ENCODE measurements around the gene PHF21A. TPM values are rescaled to one million over a fixed set of nuclear protein-coding genes. Genes with fewer than 3 reads are reported as not detected.

The PHF21A gene
- 10 to 100 TPM; 13.4 to 20.3 (median 17.6) TPM for total RNA-seq

GRCh38 chr11:46121301-46121723 lies at the start of gene PHF21A:
PHF21A (minus strand) TSS chr11:46121454; CDS start chr11:46084219, 37,235 bp downstream.
- peak; percentile 85 for DNase-seq
- Mint-ChIP-seq H3K36me3 (ENCODE audit: insufficient read depth) (no peaks in the 10 kb centered on the region), H3K27me3 (ENCODE audit: low read depth) (no peaks in the 10 kb centered on the region), H3K4me3 (peak within 1 kb of the TSS; percentile 86), H3K4me1 (ENCODE audit: low read depth) (peaks cover 40% of the 10 kb centered on the region), H3K9me3 (no peaks in the 10 kb centered on the region)
- peak; percentile 73 to 77 for ATAC-seq

GRCh38 chr11:46170797-46171196 lies 49.5 kb upstream of the PHF21A start:
- DNase-seq (no peak), ATAC-seq (no peak)
- no peaks in the 10 kb centered on the region for H3K9me3 Mint-ChIP-seq
- no peaks in the 10 kb centered on the region for H3K4me1 Mint-ChIP-seq (ENCODE audit: low read depth)
- H3K36me3 Mint-ChIP-seq (ENCODE audit: insufficient read depth), result no peaks in the 10 kb centered on the region
- H3K4me3 Mint-ChIP-seq, result no peak overlapping the region
- H3K27me3 Mint-ChIP-seq (ENCODE audit: low read depth), result peaks cover 18% of the 10 kb centered on the region

- H3K4me1 Mint-ChIP-seq (ENCODE audit: low read depth), result no peaks in the 10 kb centered on the region
- no peak for DNase-seq
- no peaks in the 10 kb centered on the region for H3K9me3 Mint-ChIP-seq
- peak in 1 of 2 donors; percentile 38 for ATAC-seq
- no peak overlapping the region for H3K4me3 Mint-ChIP-seq
- H3K27me3 Mint-ChIP-seq (ENCODE audit: low read depth), result peaks cover 36% of the 10 kb centered on the region
- H3K36me3 Mint-ChIP-seq (ENCODE audit: insufficient read depth), result no peaks in the 10 kb centered on the region
These were observed 41.4 kb upstream of the PHF21A start for GRCh38 chr11:46162700-46163099.

DNA sequence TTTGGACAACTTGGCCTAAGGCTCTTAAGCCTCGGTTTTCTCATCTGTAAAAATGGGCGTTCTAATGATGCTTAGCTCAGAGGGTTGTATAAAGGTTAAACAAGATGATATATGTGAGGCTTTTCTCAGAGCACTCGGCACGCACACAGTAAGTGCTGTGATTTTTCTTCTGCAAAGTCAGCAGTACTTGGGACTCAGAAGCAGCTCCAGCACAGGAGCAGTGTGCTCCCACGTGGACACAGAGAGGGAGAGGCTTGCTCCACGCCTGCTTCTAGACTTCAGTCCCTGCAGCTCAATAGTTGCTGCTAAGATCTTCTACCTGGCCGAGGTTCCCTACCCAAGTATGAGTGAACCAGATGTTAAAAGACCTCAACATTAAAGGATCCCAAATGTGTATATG lies 39.9 kb upstream of the PHF21A start:
- H3K9me3 Mint-ChIP-seq, result no peaks in the 10 kb centered on the region
- ATAC-seq (no peak), DNase-seq (no peak)
- H3K36me3 Mint-ChIP-seq (ENCODE audit: insufficient read depth), result no peaks in the 10 kb centered on the region
- no peaks in the 10 kb centered on the region for H3K4me1 Mint-ChIP-seq (ENCODE audit: low read depth)
- H3K27me3 Mint-ChIP-seq (ENCODE audit: low read depth), result peaks cover 36% of the 10 kb centered on the region
- H3K4me3 Mint-ChIP-seq, result no peak overlapping the region

GRCh38 chr11:46160100-46160499 lies 38.8 kb upstream of the PHF21A start:
- no peak for ATAC-seq

GRCh38 chr11:46159680-46160079 lies 38.4 kb upstream of the PHF21A start:
- H3K4me1 Mint-ChIP-seq (ENCODE audit: low read depth), result no peaks in the 10 kb centered on the region
- H3K36me3 Mint-ChIP-seq (ENCODE audit: insufficient read depth), result no peaks in the 10 kb centered on the region
- peaks cover 35% of the 10 kb centered on the region for H3K27me3 Mint-ChIP-seq (ENCODE audit: low read depth)
- no peak overlapping the region for H3K4me3 Mint-ChIP-seq
- H3K9me3 Mint-ChIP-seq, result no peaks in the 10 kb centered on the region
- DNase-seq, result no peak
- ATAC-seq, result no peak

More at GRCh38 chr11:46160100-46160499, 38.8 kb upstream of the PHF21A start:
- Mint-ChIP-seq H3K4me1 (ENCODE audit: low read depth) (no peaks in the 10 kb centered on the region), H3K9me3 (no peaks in the 10 kb centered on the region), H3K27me3 (ENCODE audit: low read depth) (peaks cover 36% of the 10 kb centered on the region), H3K36me3 (ENCODE audit: insufficient read depth) (no peaks in the 10 kb centered on the region), H3K4me3 (no peak overlapping the region)
- DNase-seq, result no peak

DNA sequence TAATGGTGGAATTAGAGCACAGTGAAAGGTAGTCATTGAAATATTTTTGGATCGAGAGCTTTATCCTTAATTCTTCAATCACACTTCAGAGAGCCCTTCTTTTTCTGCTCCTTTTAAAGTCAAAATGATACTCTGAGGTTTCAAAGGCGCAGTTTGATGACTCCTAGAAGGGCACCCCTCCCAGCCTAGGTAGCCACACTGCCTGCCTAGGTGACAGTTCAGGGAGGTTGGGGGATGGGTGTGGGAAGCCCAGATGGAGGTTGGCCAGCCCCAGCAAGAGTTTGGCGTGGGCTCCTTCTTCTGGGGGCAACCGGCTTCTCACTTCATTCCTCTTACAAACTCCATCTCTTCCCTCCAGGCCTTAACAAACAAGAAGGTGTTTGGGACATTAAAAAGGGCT lies 28.6 kb upstream of the PHF21A start:
- no peaks in the 10 kb centered on the region for H3K4me1 Mint-ChIP-seq (ENCODE audit: low read depth)
- H3K4me3 Mint-ChIP-seq, result no peak overlapping the region
- DNase-seq (no peak), ATAC-seq (no peak)
- no peaks in the 10 kb centered on the region for H3K9me3 Mint-ChIP-seq
- H3K27me3 Mint-ChIP-seq (ENCODE audit: low read depth), result no peaks in the 10 kb centered on the region
- H3K36me3 Mint-ChIP-seq (ENCODE audit: insufficient read depth), result no peaks in the 10 kb centered on the region

DNA sequence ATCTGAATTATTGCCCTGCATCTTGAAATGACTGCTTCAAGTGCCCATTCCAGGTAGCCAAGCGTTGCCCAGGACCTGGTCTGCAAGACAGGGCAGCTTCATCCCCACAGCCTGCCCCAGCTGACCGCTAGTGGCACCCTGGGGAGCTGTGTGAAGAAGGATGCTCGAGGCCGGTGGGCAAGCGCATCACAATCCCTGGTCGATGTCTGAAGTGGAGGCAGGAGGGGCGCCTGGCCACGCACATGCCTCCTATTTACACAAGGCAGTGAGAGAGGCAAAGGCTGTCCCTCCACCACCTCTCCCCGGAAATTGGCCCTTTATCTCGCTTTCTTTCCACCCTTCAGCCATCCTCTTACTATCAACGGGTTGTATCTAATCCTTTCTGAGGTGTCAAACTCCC lies 28.1 kb upstream of the PHF21A start:
- H3K36me3 Mint-ChIP-seq (ENCODE audit: insufficient read depth), result no peaks in the 10 kb centered on the region
- no peaks in the 10 kb centered on the region for H3K27me3 Mint-ChIP-seq (ENCODE audit: low read depth)
- DNase-seq (no peak), ATAC-seq (no peak)
- no peaks in the 10 kb centered on the region for H3K4me1 Mint-ChIP-seq (ENCODE audit: low read depth)
- H3K4me3 Mint-ChIP-seq, result no peak overlapping the region
- no peaks in the 10 kb centered on the region for H3K9me3 Mint-ChIP-seq

GRCh38 chr11:46144741-46145140 lies 23.5 kb upstream of the PHF21A start:
- ATAC-seq (no peak), DNase-seq (no peak)
- Mint-ChIP-seq H3K9me3 (no peaks in the 10 kb centered on the region), H3K36me3 (ENCODE audit: insufficient read depth) (no peaks in the 10 kb centered on the region), H3K4me3 (no peak overlapping the region), H3K27me3 (ENCODE audit: low read depth) (no peaks in the 10 kb centered on the region), H3K4me1 (ENCODE audit: low read depth) (no peaks in the 10 kb centered on the region)

DNA sequence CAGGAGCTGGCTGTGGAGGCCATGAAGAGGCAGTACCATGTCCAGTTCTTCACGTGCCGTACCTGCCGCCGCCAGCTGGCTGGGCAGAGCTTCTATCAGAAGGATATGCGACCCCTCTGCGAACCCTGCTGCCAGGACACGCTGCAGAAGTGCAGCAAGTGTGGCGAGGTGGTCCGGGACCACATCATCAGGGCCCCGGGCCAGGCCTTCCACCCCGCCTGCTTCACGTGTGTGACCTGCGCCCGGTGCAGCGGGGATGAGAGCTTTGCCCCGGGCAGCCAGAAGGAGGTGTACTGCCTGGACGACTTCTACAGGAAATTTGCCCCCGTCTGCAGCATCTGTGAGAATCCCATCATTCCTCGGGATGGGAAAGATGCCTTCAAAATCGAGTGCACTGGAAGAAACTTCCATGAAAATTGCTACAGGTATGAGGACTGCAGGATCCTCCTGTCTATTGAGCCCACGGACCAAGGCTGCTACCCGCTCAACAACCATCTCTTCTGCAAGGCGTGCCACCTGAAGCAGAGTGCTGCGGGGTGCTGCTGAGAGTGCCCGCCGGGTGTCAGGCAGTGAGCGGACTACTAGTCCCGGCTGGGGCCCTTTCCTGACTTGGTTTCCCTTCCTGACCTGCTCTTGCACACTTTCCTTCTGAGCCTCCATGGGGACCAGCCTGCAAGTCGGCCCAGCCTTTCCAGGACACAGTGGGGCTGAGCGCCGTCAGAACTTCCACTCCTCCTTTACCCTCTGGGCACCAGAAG lies 22.0 kb upstream of the PHF21A start:
- Mint-ChIP-seq H3K9me3 (no peaks in the 10 kb centered on the region), H3K4me3 (no peak overlapping the region), H3K36me3 (ENCODE audit: insufficient read depth) (no peaks in the 10 kb centered on the region), H3K27me3 (ENCODE audit: low read depth) (peaks cover 4% of the 10 kb centered on the region), H3K4me1 (ENCODE audit: low read depth) (no peaks in the 10 kb centered on the region)
- ATAC-seq (no peak), DNase-seq (no peak)

GRCh38 chr11:46142561-46142960 lies 21.3 kb upstream of the PHF21A start:
- H3K4me3 Mint-ChIP-seq, result no peak overlapping the region
- no peaks in the 10 kb centered on the region for H3K4me1 Mint-ChIP-seq (ENCODE audit: low read depth)
- H3K27me3 Mint-ChIP-seq (ENCODE audit: low read depth), result peaks cover 4% of the 10 kb centered on the region
- ATAC-seq, result no peak
- no peaks in the 10 kb centered on the region for H3K9me3 Mint-ChIP-seq
- no peaks in the 10 kb centered on the region for H3K36me3 Mint-ChIP-seq (ENCODE audit: insufficient read depth)
- no peak for DNase-seq

GRCh38 chr11:46141597-46141996 lies 20.3 kb upstream of the PHF21A start:
- ATAC-seq (no peak), DNase-seq (no peak)
- Mint-ChIP-seq H3K4me1 (ENCODE audit: low read depth) (no peaks in the 10 kb centered on the region), H3K27me3 (ENCODE audit: low read depth) (peaks cover 4% of the 10 kb centered on the region), H3K36me3 (ENCODE audit: insufficient read depth) (no peaks in the 10 kb centered on the region), H3K4me3 (no peak overlapping the region), H3K9me3 (no peaks in the 10 kb centered on the region)

- ATAC-seq (no peak), DNase-seq (no peak)
- Mint-ChIP-seq H3K4me3 (no peak overlapping the region), H3K36me3 (ENCODE audit: insufficient read depth) (no peaks in the 10 kb centered on the region), H3K27me3 (ENCODE audit: low read depth) (peaks cover 4% of the 10 kb centered on the region), H3K4me1 (ENCODE audit: low read depth) (peaks cover 2% of the 10 kb centered on the region), H3K9me3 (no peaks in the 10 kb centered on the region)
These were observed 13.3 kb upstream of the PHF21A start for GRCh38 chr11:46134540-46134939.

GRCh38 chr11:46134061-46134460 lies 12.8 kb upstream of the PHF21A start:
- Mint-ChIP-seq H3K4me1 (ENCODE audit: low read depth) (peaks cover 2% of the 10 kb centered on the region), H3K9me3 (no peaks in the 10 kb centered on the region), H3K36me3 (ENCODE audit: insufficient read depth) (no peaks in the 10 kb centered on the region), H3K4me3 (no peak overlapping the region), H3K27me3 (ENCODE audit: low read depth) (peaks cover 4% of the 10 kb centered on the region)
- DNase-seq, result no peak
- no peak for ATAC-seq

GRCh38 chr11:46133119-46133518 lies 11.9 kb upstream of the PHF21A start:
- H3K27me3 Mint-ChIP-seq (ENCODE audit: low read depth), result no peaks in the 10 kb centered on the region
- H3K4me1 Mint-ChIP-seq (ENCODE audit: low read depth), result peaks cover 2% of the 10 kb centered on the region
- ATAC-seq (no peak), DNase-seq (no peak)
- H3K9me3 Mint-ChIP-seq, result no peaks in the 10 kb centered on the region
- H3K36me3 Mint-ChIP-seq (ENCODE audit: insufficient read depth), result no peaks in the 10 kb centered on the region
- no peak overlapping the region for H3K4me3 Mint-ChIP-seq
